GM10266 (cell line): ENCODE results near the gene UST.

ENCODE experiments used
- DNase-seq: peaks from one replicate; pipeline ENCODE4 v3.0.0; 2012; ENCODE audit errors: extremely low spot score
- CTCF ChIP-seq: IDR thresholded peaks from 2 replicates; pipeline ENCODE4 v1.5.1; 2012; ENCODE audit warnings: mild to moderate bottlenecking, low read depth; ENCODE audit not compliant: control insufficient read depth, insufficient read depth; ENCODE audit errors: missing control alignments

UST gene

GRCh38 chr6:148713921-148714320, 32.9 kb upstream of the UST start:
- no peak for DNase-seq
- TF ChIP-seq CTCF, result no peak

GRCh38 chr6:148716811-148717210, 30.0 kb upstream of the UST start:
- no peak for TF ChIP-seq CTCF
- no peak for DNase-seq

GRCh38 chr6:148720406-148720805, 26.4 kb upstream of the UST start:
- no peak for DNase-seq
- TF ChIP-seq CTCF, result no peak

- no peak for TF ChIP-seq CTCF
- DNase-seq, result no peak
Observed at GRCh38 chr6:148720897-148721296, 25.9 kb upstream of the UST start.

- DNase-seq, result no peak
Observed at GRCh38 chr6:148723484-148723883, 23.3 kb upstream of the UST start.

GRCh38 chr6:148724428-148724827, 22.4 kb upstream of the UST start:
- DNase-seq, result no peak
- TF ChIP-seq CTCF, result no peak

More at GRCh38 chr6:148723484-148723883, 23.3 kb upstream of the UST start:
- TF ChIP-seq CTCF, result no peak

GRCh38 chr6:148727104-148727503, 19.7 kb upstream of the UST start:
- no peak for TF ChIP-seq CTCF

More at GRCh38 chr6:148727104-148727503, 19.7 kb upstream of the UST start:
- no peak for DNase-seq
